ENCODE results near the gene MAP4K2. TPM values are rescaled to one million over a fixed set of nuclear protein-coding genes. Genes with fewer than 3 reads are reported as not detected.
A peak's percentile ranks its signal among the peaks of the same experiment; 100 is the strongest.

MAP4K2 gene
- total and polyA plus RNA-seq, 4 donors, result 15.0 to 41.8 (median 23.8) TPM

DNA sequence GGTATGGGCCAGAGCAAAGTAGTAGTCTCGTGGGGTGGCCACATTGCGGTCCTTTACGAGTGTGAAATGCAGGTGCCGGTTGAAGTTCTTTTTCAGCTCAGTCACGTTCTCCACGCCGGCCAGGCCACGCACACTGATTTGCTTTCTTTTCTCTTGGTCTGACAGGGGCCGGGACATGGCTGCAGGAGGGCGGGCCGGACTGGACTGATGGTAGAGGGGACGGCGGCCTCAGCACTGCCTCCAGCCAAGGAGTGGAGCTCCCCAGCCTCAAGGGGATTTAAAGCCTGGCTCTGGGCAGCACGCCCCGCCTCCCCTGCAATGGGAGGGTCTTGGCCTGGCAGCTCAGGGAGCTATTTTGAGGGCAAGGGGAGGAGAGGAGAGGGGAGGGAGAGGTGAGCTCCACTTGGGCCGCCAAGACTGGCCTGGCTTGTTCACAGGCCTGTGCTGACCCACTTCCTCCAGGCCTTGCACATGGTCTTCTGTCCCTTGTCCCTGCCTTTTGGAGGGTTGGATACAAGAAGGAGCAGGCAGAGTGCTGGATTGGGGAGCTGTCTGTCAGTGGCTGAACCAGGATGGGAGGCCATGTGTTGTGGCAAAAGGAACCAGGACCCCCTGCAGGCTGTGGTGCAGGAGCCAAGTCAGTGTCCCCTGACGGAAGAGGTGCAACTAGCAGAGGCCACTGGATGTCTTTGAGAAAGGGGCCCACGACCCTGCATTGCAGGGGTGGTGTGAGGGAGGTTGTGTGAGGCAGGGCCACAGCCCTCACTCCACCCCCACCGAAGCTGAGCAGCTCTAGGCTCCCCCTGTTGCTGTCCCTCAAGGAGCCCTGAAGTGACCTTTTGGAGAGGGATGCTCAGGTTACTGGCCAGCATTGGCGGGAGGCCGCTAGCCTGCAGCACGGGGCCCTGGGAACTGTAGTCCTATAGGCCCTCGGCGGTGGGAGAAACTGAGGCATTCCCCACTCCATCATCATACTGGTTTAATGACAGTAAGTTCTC, 43.0 kb downstream of the MAP4K2 start, which contains the start of gene PYGM:
TSS of gene PYGM (minus strand) at position 253 of the 998 bp plus-strand sequence. CDS start at position 177, 76 bp downstream.
- WGBS, 2 donors, result 58 to 72% methylated on average over 23 to 24 of the region's 24 CpGs
- peak within 1 kb of the TSS; percentile 26 to 55 for H3K27ac ChIP-seq (ENCODE audit: low read depth in 1 of 2, low read length in 1 of 2)
- no peak within 1 kb of the TSS for H3K4me3 ChIP-seq
- H3K4me1 ChIP-seq (ENCODE audit: control insufficient read depth in 5 of 5, insufficient read depth in 5 of 5, low read length in 5 of 5), result peaks cover 0 to 17% (median 8%) of the 10 kb centered on the region in 5 donors
- ATAC-seq (ENCODE audit: insufficient read depth, low FRiP score) (peak; percentile 36), DNase-seq (peak; percentile 79 to 88 (median 80))
- H3K36me3 ChIP-seq (ENCODE audit: control insufficient read depth in 4 of 4, insufficient read depth in 4 of 4, low read length in 4 of 4), result peaks cover 12 to 27% (median 16%) of the 10 kb centered on the region in 4 donors
- H3K9me3 ChIP-seq (ENCODE audit: control insufficient read depth in 4 of 4, insufficient read depth in 3 of 4, low read length in 3 of 4), result no peaks in the 10 kb centered on the region
- TF ChIP-seq, protein P1, sequence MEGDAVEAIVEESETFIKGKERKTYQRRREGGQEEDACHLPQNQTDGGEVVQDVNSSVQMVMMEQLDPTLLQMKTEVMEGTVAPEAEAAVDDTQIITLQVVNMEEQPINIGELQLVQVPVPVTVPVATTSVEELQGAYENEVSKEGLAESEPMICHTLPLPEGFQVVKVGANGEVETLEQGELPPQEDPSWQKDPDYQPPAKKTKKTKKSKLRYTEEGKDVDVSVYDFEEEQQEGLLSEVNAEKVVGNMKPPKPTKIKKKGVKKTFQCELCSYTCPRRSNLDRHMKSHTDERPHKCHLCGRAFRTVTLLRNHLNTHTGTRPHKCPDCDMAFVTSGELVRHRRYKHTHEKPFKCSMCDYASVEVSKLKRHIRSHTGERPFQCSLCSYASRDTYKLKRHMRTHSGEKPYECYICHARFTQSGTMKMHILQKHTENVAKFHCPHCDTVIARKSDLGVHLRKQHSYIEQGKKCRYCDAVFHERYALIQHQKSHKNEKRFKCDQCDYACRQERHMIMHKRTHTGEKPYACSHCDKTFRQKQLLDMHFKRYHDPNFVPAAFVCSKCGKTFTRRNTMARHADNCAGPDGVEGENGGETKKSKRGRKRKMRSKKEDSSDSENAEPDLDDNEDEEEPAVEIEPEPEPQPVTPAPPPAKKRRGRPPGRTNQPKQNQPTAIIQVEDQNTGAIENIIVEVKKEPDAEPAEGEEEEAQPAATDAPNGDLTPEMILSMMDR (IDR thresholded peaks at IDR 0.05; ENCODE audit: control extremely low read depth, extremely low read depth), result no peak
- H3K27me3 ChIP-seq (ENCODE audit: control insufficient read depth in 3 of 3, insufficient read depth in 3 of 3, low read length in 2 of 3), result no peaks in the 10 kb centered on the region
- no peak within 1 kb of the TSS for H3K9ac ChIP-seq (ENCODE audit: insufficient read depth in 1 of 2, low read length in 2 of 2)

- H3K9ac ChIP-seq (ENCODE audit: insufficient read depth in 1 of 2, low read length in 2 of 2), result no peak overlapping the region
- ATAC-seq (ENCODE audit: insufficient read depth, low FRiP score) (no peak), DNase-seq (no peak)
- peak overlapping the region; percentile 26 to 55 for H3K27ac ChIP-seq (ENCODE audit: low read depth in 1 of 2, low read length in 1 of 2)
- no peak overlapping the region for H3K4me3 ChIP-seq
- H3K9me3 ChIP-seq (ENCODE audit: control insufficient read depth in 4 of 4, insufficient read depth in 3 of 4, low read length in 3 of 4), result no peaks in the 10 kb centered on the region
- peaks cover 4 to 19% (median 13%) of the 10 kb centered on the region in 4 donors for H3K36me3 ChIP-seq (ENCODE audit: control insufficient read depth in 4 of 4, insufficient read depth in 4 of 4, low read length in 4 of 4)
- H3K4me1 ChIP-seq (ENCODE audit: control insufficient read depth in 5 of 5, insufficient read depth in 5 of 5, low read length in 5 of 5), result peaks cover 0 to 17% (median 8%) of the 10 kb centered on the region in 5 donors
- TF ChIP-seq, protein P1 (IDR thresholded peaks at IDR 0.05; ENCODE audit: control extremely low read depth, extremely low read depth), result no peak
- H3K27me3 ChIP-seq (ENCODE audit: control insufficient read depth in 3 of 3, insufficient read depth in 3 of 3, low read length in 2 of 3), result no peaks in the 10 kb centered on the region
- WGBS, 2 donors, result 73 to 81% methylated on average over 21 of the region's 21 CpGs
These were observed 43.8 kb downstream of the MAP4K2 start for GRCh38 chr11:64759131-64759721.

DNA sequence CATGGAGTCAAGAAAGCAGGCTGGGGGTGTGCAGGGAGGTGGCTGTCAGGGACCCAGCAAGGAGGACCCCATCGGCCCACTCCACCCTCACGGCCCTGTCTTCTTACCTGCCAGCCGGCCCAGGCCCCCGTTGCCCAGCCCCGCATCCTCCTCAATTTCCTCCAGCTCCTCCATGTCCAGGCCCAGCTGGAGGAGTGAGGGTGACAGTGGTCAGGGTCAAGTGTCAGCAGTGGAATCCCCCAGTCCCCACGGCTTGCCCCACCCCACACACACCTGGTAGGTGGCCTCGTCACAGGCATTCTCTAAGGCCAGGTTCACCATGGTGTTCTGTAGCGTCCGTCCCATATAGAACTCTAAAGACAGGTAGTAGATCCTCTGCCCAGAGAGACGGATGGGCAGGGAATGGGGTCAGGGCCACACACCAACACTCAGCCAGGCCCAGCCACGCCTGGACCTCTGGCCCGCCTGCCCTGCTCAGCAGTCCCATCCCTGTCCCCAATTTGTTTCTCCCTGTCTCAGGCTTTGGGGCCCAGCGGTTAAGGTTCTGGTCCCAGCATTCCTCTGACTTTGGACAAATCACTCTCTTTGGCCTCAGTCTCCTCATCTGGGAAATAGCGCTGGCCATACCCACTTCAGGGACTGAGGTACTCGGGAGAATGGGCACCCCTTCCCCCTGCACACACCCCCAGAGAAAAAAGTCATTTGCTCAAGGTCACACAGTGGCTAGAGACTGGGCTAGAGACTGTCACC, 44.5 kb downstream of the MAP4K2 start:
- no peak overlapping the region for H3K27ac ChIP-seq (ENCODE audit: low read depth in 1 of 2, low read length in 1 of 2)
- TF ChIP-seq, protein P1 (IDR thresholded peaks at IDR 0.05; ENCODE audit: control extremely low read depth, extremely low read depth), result no peak
- no peaks in the 10 kb centered on the region for H3K27me3 ChIP-seq (ENCODE audit: control insufficient read depth in 3 of 3, insufficient read depth in 3 of 3, low read length in 2 of 3)
- no peak overlapping the region for H3K9ac ChIP-seq (ENCODE audit: insufficient read depth in 1 of 2, low read length in 2 of 2)
- no peak for DNase-seq
- H3K36me3 ChIP-seq (ENCODE audit: control insufficient read depth in 4 of 4, insufficient read depth in 4 of 4, low read length in 4 of 4), result peaks cover 0 to 12% (median 7%) of the 10 kb centered on the region in 4 donors
- 90 to 92% methylated on average over 15 of the region's 15 CpGs for WGBS, 2 donors
- H3K4me3 ChIP-seq, result no peak overlapping the region
- no peaks in the 10 kb centered on the region for H3K9me3 ChIP-seq (ENCODE audit: control insufficient read depth in 4 of 4, insufficient read depth in 3 of 4, low read length in 3 of 4)
- H3K4me1 ChIP-seq (ENCODE audit: control insufficient read depth in 5 of 5, insufficient read depth in 5 of 5, low read length in 5 of 5), result peaks cover 0 to 17% (median 8%) of the 10 kb centered on the region in 5 donors
- ATAC-seq (ENCODE audit: insufficient read depth, low FRiP score), result no peak

All from lung (tissue), 12 donors.